CD4-positive, alpha-beta T cell (primary cell): ENCODE results near the gene KSR2. TPM values are rescaled to one million over a fixed set of nuclear protein-coding genes. Genes with fewer than 3 reads are reported as not detected.

Source experiments
- ATAC-seq: fragments of 200-7000 bp; cut with Tn5 transposase; one replicate; pipeline ENCODE4 v1.10.0; 2022; ENCODE audit warnings: mild to moderate bottlenecking; ENCODE audit not compliant: poor library complexity
- CTCF ChIA-PET: fragments of 350-600 bp; sonication (Branson Sonifier 250); formaldehyde crosslinking; loops from one replicate; lab custom pipeline; 2021; ENCODE audit warnings: antibody characterized with exemption, inconsistent platforms; lab: Charles Lee
- POLR2A ChIA-PET: fragments of 350-600 bp; sonication (Branson Sonifier 250); formaldehyde crosslinking; loops from one replicate; lab custom pipeline; 2021; ENCODE audit warnings: antibody characterized with exemption, inconsistent platforms; lab: Charles Lee
- DNase-seq, 14 experiments: peaks; one replicate each; pipeline ENCODE4 v3.0.0-alpha.2; 2013 to 2020; ENCODE audit warnings: mixed read lengths in 2 of 14
- H3K27ac ChIP-seq, 2 donors: one replicate each; pipeline versions ENCODE4 v1.5.1 to v1.7.0; 2013; ENCODE audit warnings: low read length in 2 of 2, low read depth in 1 of 2, mild to moderate bottlenecking in 1 of 2
- H3K27me3 ChIP-seq, 2 experiments: 1 replicate in 1 of 2; 2 replicates in 1 of 2; pipeline versions ENCODE4 v1.6.1 to v1.7.0; 2013; ENCODE audit warnings: low read length in 2 of 2, control low read depth in 1 of 2, mild to moderate bottlenecking in 1 of 2, moderate library complexity in 1 of 2; ENCODE audit not compliant: insufficient read depth in 2 of 2, control insufficient read depth in 1 of 2
- H3K36me3 ChIP-seq: one replicate; pipeline ENCODE4 v1.6.1; 2013; ENCODE audit warnings: low read length, control low read depth; ENCODE audit not compliant: insufficient read depth
- H3K4me1 ChIP-seq: one replicate; pipeline ENCODE4 v1.6.1; 2013; ENCODE audit warnings: low read length, control low read depth; ENCODE audit not compliant: insufficient read depth
- H3K4me3 ChIP-seq: one replicate; pipeline ENCODE4 v1.5.1; 2013; ENCODE audit warnings: mild to moderate bottlenecking, low read length, moderate library complexity
- H3K9me3 ChIP-seq, 2 experiments: 1 replicate in 1 of 2; 2 replicates in 1 of 2; pipeline versions ENCODE4 v1.6.1 to v1.7.0; 2013; ENCODE audit warnings: low read length in 2 of 2, mild to moderate bottlenecking in 2 of 2, control low read depth in 1 of 2, moderate library complexity in 1 of 2; ENCODE audit not compliant: control insufficient read depth in 1 of 2, insufficient read depth in 1 of 2
- H3K27ac Mint-ChIP-seq: one replicate; pipeline ENCODE4 v1.8.0; 2020; ENCODE audit warnings: mixed read lengths
- H3K27me3 Mint-ChIP-seq: one replicate; pipeline ENCODE4 v1.8.0; 2021; ENCODE audit warnings: mixed read lengths
- H3K36me3 Mint-ChIP-seq: one replicate; pipeline ENCODE4 v1.8.0; 2021; ENCODE audit warnings: low read depth, mixed read lengths
- H3K4me1 Mint-ChIP-seq: one replicate; pipeline ENCODE4 v1.8.0; 2021; ENCODE audit warnings: low read depth, mixed read lengths
- H3K4me3 Mint-ChIP-seq: one replicate; pipeline ENCODE4 v1.8.0; 2020; ENCODE audit warnings: mild to moderate bottlenecking, mixed read lengths
- H3K9me3 Mint-ChIP-seq: one replicate; pipeline ENCODE4 v1.8.0; 2020; ENCODE audit warnings: mixed read lengths
- CTCF ChIP-seq: fragments of 200-600 bp; IDR thresholded peaks from one replicate; pipeline ENCODE4 v1.8.0; 2022; ENCODE audit warnings: antibody characterized with exemption, mild to moderate bottlenecking
- intact Hi-C, 2 experiments: fragments of 100-400 bp; cut with DNase I in 1 of 2; cut with micrococcal nuclease in 1 of 2; formaldehyde crosslinking; loops; one replicate each; pipeline versions ENCODE4 v1.15.1 to v1.9.0; 2023 to 2025; cut with DNase I, micrococcal nuclease
- total RNA-seq, 174 experiments: library from RNA in 2 of 174; stranded (reverse) in 2 of 174; gene quantifications; one replicate each; pipeline ENCODE4 v1.2.3 and lab custom pipeline; 2021 to 2026

KSR2 gene
- total RNA-seq, 2 experiments from 2014 or later = 0.05 to 0.17 TPM

GRCh38 chr12:117664169-117664568, 304.6 kb downstream of the KSR2 start:
- no peak for TF ChIP-seq CTCF
- H3K4me3 ChIP-seq = no peak overlapping the region
- no peaks in the 10 kb centered on the region for H3K27me3 ChIP-seq
- no peaks in the 10 kb centered on the region for H3K27me3 Mint-ChIP-seq
- H3K36me3 ChIP-seq = no peaks in the 10 kb centered on the region
- no peak overlapping the region for H3K4me3 Mint-ChIP-seq
- no peaks in the 10 kb centered on the region for H3K4me1 ChIP-seq
- DNase-seq (no peak), ATAC-seq (no peak)
- no peak overlapping the region for H3K27ac Mint-ChIP-seq
- H3K27ac ChIP-seq = no peak overlapping the region
- intact Hi-C loops = no loop called here
- no peaks in the 10 kb centered on the region for H3K4me1 Mint-ChIP-seq
- POLR2A ChIA-PET = no interaction called here
- CTCF ChIA-PET = no interaction called here
- H3K36me3 Mint-ChIP-seq = no peaks in the 10 kb centered on the region
- peaks cover 0 to 14% of the 10 kb centered on the region in 2 experiments for H3K9me3 ChIP-seq
- H3K9me3 Mint-ChIP-seq = no peaks in the 10 kb centered on the region

GRCh38 chr12:117662620-117663395, 306.0 kb downstream of the KSR2 start:
- no peaks in the 10 kb centered on the region for H3K4me1 Mint-ChIP-seq
- POLR2A ChIA-PET = no interaction called here

DNA sequence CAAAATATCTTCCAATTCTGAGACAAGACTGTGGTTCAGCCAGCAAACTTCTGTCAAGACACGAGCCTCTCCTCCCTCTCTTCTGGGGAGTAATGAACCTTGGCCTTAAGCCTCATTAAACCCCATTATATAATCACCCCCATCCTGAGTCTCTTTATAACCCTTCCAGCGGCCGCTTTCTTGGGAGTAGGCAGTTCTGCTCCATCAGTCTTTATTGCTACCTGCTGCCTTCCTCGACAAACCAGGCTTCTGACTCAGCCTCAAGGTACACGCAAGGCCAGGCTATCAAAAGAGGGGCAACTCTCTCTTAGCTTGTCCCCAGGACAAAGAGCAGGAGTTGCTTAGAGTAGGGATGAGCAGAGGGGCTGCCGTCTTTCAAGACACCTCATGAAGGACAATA, 306.6 kb downstream of the KSR2 start:
- no peaks in the 10 kb centered on the region for H3K36me3 Mint-ChIP-seq
- Histone ChIP-seq H3K27ac (no peak overlapping the region), H3K4me1 (no peaks in the 10 kb centered on the region), H3K36me3 (no peaks in the 10 kb centered on the region), H3K9me3 (peaks cover 0 to 4% of the 10 kb centered on the region in 2 experiments), H3K4me3 (no peak overlapping the region), H3K27me3 (no peaks in the 10 kb centered on the region)
- H3K27ac Mint-ChIP-seq = no peak overlapping the region
- H3K9me3 Mint-ChIP-seq = no peaks in the 10 kb centered on the region
- intact Hi-C loops = no loop called here
- ATAC-seq (no peak), DNase-seq (no peak)
- CTCF ChIA-PET = no interaction called here
- POLR2A ChIA-PET = no interaction called here
- no peak overlapping the region for H3K4me3 Mint-ChIP-seq
- H3K4me1 Mint-ChIP-seq = no peaks in the 10 kb centered on the region
- TF ChIP-seq CTCF = no peak
- no peaks in the 10 kb centered on the region for H3K27me3 Mint-ChIP-seq

More at GRCh38 chr12:117662620-117663395, 306.0 kb downstream of the KSR2 start:
- TF ChIP-seq CTCF = no peak
- no peak overlapping the region for H3K4me3 Mint-ChIP-seq
- H3K27me3 Mint-ChIP-seq = no peaks in the 10 kb centered on the region
- Histone ChIP-seq H3K27me3 (no peaks in the 10 kb centered on the region), H3K9me3 (peaks cover 0 to 10% of the 10 kb centered on the region in 2 experiments), H3K36me3 (no peaks in the 10 kb centered on the region), H3K4me3 (no peak overlapping the region), H3K4me1 (no peaks in the 10 kb centered on the region), H3K27ac (no peak overlapping the region)
- no peak overlapping the region for H3K27ac Mint-ChIP-seq
- ATAC-seq = no peak
- no peaks in the 10 kb centered on the region for H3K36me3 Mint-ChIP-seq
- intact Hi-C loops = no loop called here
- no peaks in the 10 kb centered on the region for H3K9me3 Mint-ChIP-seq
- CTCF ChIA-PET = no interaction called here
- peak in 1 of 14 experiments; percentile 2 for DNase-seq
